MM.1S (cell line): ENCODE data around the gene SDK1.

Experiments used
- DNase-seq: peaks from one replicate; pipeline ENCODE4 v3.0.0-alpha.2; 2015
- H2AFZ ChIP-seq: fragments of 300-600 bp; sonication (generic); 2 replicates; pipeline ENCODE4 v1.6.0; 2016; ENCODE audit warnings: antibody characterized with exemption, low read length
- H3F3A ChIP-seq: fragments of 300-600 bp; sonication (generic); 2 replicates; pipeline ENCODE4 v1.6.1; 2016; ENCODE audit warnings: mild to moderate bottlenecking, antibody characterized with exemption, low read length, moderate library complexity, mixed read lengths; ENCODE audit not compliant: insufficient read depth
- H3K27ac ChIP-seq: fragments of 300-600 bp; sonication (generic); 2 replicates; pipeline ENCODE4 v1.5.1; 2016; ENCODE audit warnings: mild to moderate bottlenecking, low read length
- H3K27me3 ChIP-seq: fragments of 300-600 bp; sonication (generic); replicated peaks from 2 replicates; pipeline ENCODE4 v1.6.0; 2016; ENCODE audit warnings: low read length; ENCODE audit not compliant: insufficient read depth
- H3K36me3 ChIP-seq: fragments of 300-600 bp; sonication (generic); replicated peaks from 2 replicates; pipeline ENCODE4 v1.6.1; 2016; ENCODE audit warnings: mild to moderate bottlenecking, low read length, mixed read lengths; ENCODE audit not compliant: insufficient read depth
- H3K4me1 ChIP-seq: fragments of 300-600 bp; sonication (generic); 2 replicates; pipeline ENCODE4 v1.6.1; 2016; ENCODE audit warnings: low read length, mixed read lengths
- H3K4me2 ChIP-seq: fragments of 300-600 bp; sonication (generic); 2 replicates; pipeline ENCODE4 v1.6.0; 2016; ENCODE audit warnings: low read depth, low read length
- H3K4me3 ChIP-seq: fragments of 300-600 bp; sonication (generic); 2 replicates; pipeline ENCODE4 v1.5.1; 2016; ENCODE audit warnings: low read length, mixed read lengths
- H3K79me2 ChIP-seq: fragments of 300-600 bp; sonication (generic); 2 replicates; pipeline ENCODE4 v1.6.1; 2016; ENCODE audit warnings: mixed run types, low read length, mixed read lengths
- H3K9ac ChIP-seq: fragments of 300-600 bp; sonication (generic); 2 replicates; pipeline ENCODE4 v1.6.1; 2016; ENCODE audit warnings: low read length, mixed read lengths
- H3K9me2 ChIP-seq: fragments of 300-600 bp; sonication (generic); replicated peaks from 2 replicates; pipeline ENCODE4 v1.6.1; 2016; ENCODE audit warnings: mild to moderate bottlenecking, low read length, mixed read lengths; ENCODE audit not compliant: insufficient read depth
- H3K9me3 ChIP-seq: fragments of 300-600 bp; sonication (generic); replicated peaks from 2 replicates; pipeline ENCODE4 v1.6.1; 2016; ENCODE audit warnings: mild to moderate bottlenecking, low read length, mixed read lengths; ENCODE audit not compliant: insufficient read depth
- H4K20me1 ChIP-seq: fragments of 300-600 bp; sonication (generic); 2 replicates; pipeline ENCODE4 v1.6.1; 2016; ENCODE audit warnings: mild to moderate bottlenecking, low read length, moderate library complexity, mixed read lengths; ENCODE audit not compliant: insufficient read depth
- EZH2 ChIP-seq: fragments of 300-600 bp; sonication (generic); optimal IDR thresholded peaks from 2 replicates; pipeline ENCODE3; 2017; ENCODE audit warnings: low read depth, mild to moderate bottlenecking, antibody characterized with exemption, low read length, mixed read lengths
- EZH2phosphoT487 ChIP-seq: fragments of 300-600 bp; sonication (generic); IDR thresholded peaks from 2 replicates; pipeline ENCODE4 v1.6.1; 2018; ENCODE audit warnings: antibody characterized with exemption, low read length
- TF ChIP-seq, protein P1 (sequence below): fragments of 300-600 bp; sonication (generic); IDR thresholded peaks from 2 replicates; pipeline ENCODE4 v1.5.1; 2016; ENCODE audit warnings: antibody characterized with exemption, low read length, mixed read lengths

SDK1 gene

DNA sequence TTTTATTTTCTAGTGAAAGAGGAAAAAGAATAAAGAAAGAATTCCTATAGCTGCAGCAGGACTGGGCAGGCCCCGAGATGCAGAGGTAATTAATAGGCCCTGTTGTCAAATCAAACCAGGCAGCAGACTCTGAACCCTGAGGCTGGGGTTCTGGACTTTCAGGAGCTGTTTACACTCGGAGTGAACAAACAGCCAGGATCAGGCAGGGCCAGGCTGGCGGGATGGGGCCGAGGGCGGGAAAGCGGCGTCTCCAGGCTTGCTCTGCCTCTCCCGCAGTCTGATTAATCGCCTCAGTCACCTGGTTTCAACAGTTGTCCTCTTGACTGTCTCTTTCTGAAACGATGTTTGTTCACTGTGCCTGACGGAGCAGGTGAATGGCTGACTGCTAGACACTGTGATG is 705.6 kb downstream of the SDK1 start:
- H3K4me2 ChIP-seq, result peak overlapping the region; percentile 75
- peaks cover 50% of the 10 kb centered on the region for H3K27me3 ChIP-seq
- TF ChIP-seq, protein P1, sequence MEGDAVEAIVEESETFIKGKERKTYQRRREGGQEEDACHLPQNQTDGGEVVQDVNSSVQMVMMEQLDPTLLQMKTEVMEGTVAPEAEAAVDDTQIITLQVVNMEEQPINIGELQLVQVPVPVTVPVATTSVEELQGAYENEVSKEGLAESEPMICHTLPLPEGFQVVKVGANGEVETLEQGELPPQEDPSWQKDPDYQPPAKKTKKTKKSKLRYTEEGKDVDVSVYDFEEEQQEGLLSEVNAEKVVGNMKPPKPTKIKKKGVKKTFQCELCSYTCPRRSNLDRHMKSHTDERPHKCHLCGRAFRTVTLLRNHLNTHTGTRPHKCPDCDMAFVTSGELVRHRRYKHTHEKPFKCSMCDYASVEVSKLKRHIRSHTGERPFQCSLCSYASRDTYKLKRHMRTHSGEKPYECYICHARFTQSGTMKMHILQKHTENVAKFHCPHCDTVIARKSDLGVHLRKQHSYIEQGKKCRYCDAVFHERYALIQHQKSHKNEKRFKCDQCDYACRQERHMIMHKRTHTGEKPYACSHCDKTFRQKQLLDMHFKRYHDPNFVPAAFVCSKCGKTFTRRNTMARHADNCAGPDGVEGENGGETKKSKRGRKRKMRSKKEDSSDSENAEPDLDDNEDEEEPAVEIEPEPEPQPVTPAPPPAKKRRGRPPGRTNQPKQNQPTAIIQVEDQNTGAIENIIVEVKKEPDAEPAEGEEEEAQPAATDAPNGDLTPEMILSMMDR, result no peak
- TF ChIP-seq EZH2 (no peak), EZH2phosphoT487 (no peak)
- no peaks in the 10 kb centered on the region for H3K9me3 ChIP-seq
- H3K79me2 ChIP-seq, result no peaks in the 10 kb centered on the region
- H3K4me3 ChIP-seq, result peak overlapping the region; percentile 40; the same call in 1 of the 2 replicates
- H4K20me1 ChIP-seq, result no peaks in the 10 kb centered on the region
- no peak overlapping the region for H3K9ac ChIP-seq
- no peak overlapping the region for H2AFZ ChIP-seq
- H3F3A ChIP-seq, result peaks cover 6% of the 10 kb centered on the region
- no peaks in the 10 kb centered on the region for H3K36me3 ChIP-seq
- no peak for DNase-seq
- no peaks in the 10 kb centered on the region for H3K9me2 ChIP-seq
- H3K27ac ChIP-seq, result no peak overlapping the region
- 0 out of 2 replicates have a peak, but pooled peaks cover 5% of the 10 kb centered on the region for H3K4me1 ChIP-seq

DNA sequence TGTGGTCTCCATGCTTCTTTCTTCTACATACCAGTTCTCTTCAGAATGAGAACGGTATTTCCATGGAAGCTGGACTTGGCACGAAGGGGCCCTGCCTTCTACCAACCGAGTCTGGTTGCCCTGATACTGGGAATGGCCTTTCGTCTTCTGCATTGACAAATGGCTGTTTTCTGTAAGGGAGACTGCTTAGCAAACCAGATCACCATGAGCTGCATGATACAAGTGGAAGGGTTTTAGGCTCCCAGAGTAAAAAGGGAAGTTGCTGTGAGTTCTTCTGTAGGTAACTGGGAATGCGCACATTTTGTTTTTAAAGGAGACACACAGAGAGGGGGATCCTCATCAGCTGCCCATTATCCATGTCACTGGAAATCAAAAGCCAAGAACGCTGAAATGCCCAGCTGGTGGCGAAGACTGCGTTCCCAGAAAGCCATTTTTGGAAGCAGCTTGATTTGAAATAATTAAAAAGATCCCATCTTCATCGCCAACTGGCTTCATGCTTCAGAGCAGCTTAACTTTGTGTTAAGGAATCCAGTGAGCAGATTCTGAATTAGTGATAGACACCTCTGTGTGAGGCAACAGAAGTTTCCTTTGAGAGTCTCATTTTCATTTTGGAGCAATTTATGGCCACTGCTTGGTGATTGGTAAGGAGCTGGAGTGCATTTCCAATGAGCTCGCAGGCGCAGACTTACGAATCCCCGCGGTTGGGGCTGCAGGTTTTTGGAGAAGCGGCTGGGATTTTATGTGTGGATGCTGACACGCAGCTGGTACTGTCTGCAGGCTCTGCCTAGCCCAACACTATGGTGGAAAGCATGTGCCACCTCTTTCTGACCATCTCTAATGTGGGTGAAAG is 708.4 kb downstream of the SDK1 start:
- Histone ChIP-seq H3K27me3 (peaks cover 55% of the 10 kb centered on the region), H3K27ac (no peak overlapping the region), H3K9me2 (no peaks in the 10 kb centered on the region), H3K4me1 (0 out of 2 replicates have a peak, but pooled peaks cover 5% of the 10 kb centered on the region), H3K9ac (no peak overlapping the region), H3K9me3 (no peaks in the 10 kb centered on the region), H4K20me1 (no peaks in the 10 kb centered on the region), H3K36me3 (no peaks in the 10 kb centered on the region), H3K79me2 (no peaks in the 10 kb centered on the region), H3F3A (peaks cover 6% of the 10 kb centered on the region), H2AFZ (no peak overlapping the region), H3K4me3 (no peak overlapping the region), H3K4me2 (no peak overlapping the region)
- no peak for TF ChIP-seq EZH2
- TF ChIP-seq, protein P1, result no peak
- TF ChIP-seq EZH2phosphoT487, result no peak
- no peak for DNase-seq

DNA sequence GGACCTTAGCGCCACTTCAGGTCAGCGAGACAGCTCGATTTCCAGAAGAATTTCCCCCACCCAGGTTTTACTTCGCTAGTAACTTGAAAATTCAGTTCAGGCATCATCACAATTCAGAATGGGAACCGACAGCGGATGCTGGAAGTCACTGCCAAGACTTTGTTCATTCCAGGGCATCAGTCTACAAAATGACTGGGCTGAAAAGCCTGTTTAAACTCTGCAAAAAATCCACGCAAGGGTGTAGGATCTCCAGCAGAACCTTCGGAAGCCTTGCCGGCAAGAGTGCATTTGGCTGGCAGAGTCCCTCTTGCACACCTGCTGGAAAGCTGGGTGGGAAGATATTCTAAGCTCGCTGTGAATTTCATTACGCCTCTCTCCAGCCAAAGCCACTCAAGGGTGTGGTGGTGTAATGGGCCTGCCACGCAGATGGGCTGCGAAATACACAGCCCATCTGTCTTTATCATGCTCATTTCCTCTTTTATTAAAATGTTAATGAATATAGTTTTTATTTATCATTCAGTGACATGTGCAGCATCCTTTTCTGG is 709.1 kb downstream of the SDK1 start:
- Histone ChIP-seq H3K4me2 (no peak overlapping the region), H2AFZ (no peak overlapping the region), H3K9ac (no peak overlapping the region), H3K79me2 (no peaks in the 10 kb centered on the region), H3K27ac (no peak overlapping the region), H3K36me3 (no peaks in the 10 kb centered on the region), H3K4me3 (no peak overlapping the region), H3K27me3 (peaks cover 62% of the 10 kb centered on the region), H3F3A (peaks cover 6% of the 10 kb centered on the region), H3K9me3 (no peaks in the 10 kb centered on the region), H3K4me1 (0 out of 2 replicates have a peak, but pooled peaks cover 5% of the 10 kb centered on the region), H3K9me2 (no peaks in the 10 kb centered on the region), H4K20me1 (no peaks in the 10 kb centered on the region)
- no peak for TF ChIP-seq EZH2phosphoT487
- no peak for TF ChIP-seq EZH2
- TF ChIP-seq, protein P1, result no peak
- DNase-seq, result no peak
